HEK293T (cell line): ENCODE results near the gene KCNIP1.
A peak's percentile ranks its signal among the peaks of the same experiment; 100 is the strongest.

Source experiments
- CTCF ChIA-PET: fragments of 350-600 bp; formaldehyde crosslinking; extraction: SDS; loops from one replicate; lab custom pipeline; 2021; ENCODE audit warnings: antibody characterized with exemption, inconsistent platforms; lab: Yijun Ruan, JAX
- POLR2A ChIA-PET: fragments of 350-600 bp; formaldehyde crosslinking; extraction: SDS; loops from one replicate; lab custom pipeline; 2020; ENCODE audit warnings: antibody characterized with exemption, inconsistent platforms; lab: Yijun Ruan, JAX
- DNase-seq: peaks from one replicate; pipeline ENCODE4 v3.0.0; 2012; ENCODE audit warnings: mixed read lengths; ENCODE audit errors: extremely low spot score
- ARNT ChIP-seq: fragments of 450-650 bp; IDR thresholded peaks from 2 replicates; pipeline ENCODE4 v1.6.1; 2017; ENCODE audit warnings: mild to moderate bottlenecking
- BHLHE40 ChIP-seq: fragments of 450-650 bp; IDR thresholded peaks from 2 replicates; pipeline ENCODE4 v1.6.1; 2016; ENCODE audit warnings: mild to moderate bottlenecking, moderate library complexity, borderline replicate concordance
- CTBP1 ChIP-seq: fragments of 450-650 bp; IDR thresholded peaks from 2 replicates; pipeline ENCODE4 v1.6.1; 2016; ENCODE audit warnings: borderline replicate concordance
- ELF4 ChIP-seq: fragments of 450-650 bp; IDR thresholded peaks from 2 replicates; pipeline ENCODE4 v1.6.1; 2017; ENCODE audit warnings: antibody characterized with exemption
- FOXA1 ChIP-seq: fragments of 450-650 bp; IDR thresholded peaks from 2 replicates; pipeline ENCODE4 v1.6.1; 2016; ENCODE audit warnings: mild to moderate bottlenecking
- FOXK2 ChIP-seq: fragments of 450-650 bp; IDR thresholded peaks from 2 replicates; pipeline ENCODE4 v1.6.1; 2016; ENCODE audit warnings: mild to moderate bottlenecking
- FOXM1 ChIP-seq: fragments of 450-650 bp; IDR thresholded peaks from 2 replicates; pipeline ENCODE4 v1.6.1; 2017; ENCODE audit warnings: mild to moderate bottlenecking, borderline replicate concordance
- HDGF ChIP-seq: fragments of 450-650 bp; IDR thresholded peaks from 2 replicates; pipeline ENCODE4 v1.6.1; 2017; ENCODE audit warnings: antibody characterized with exemption, borderline replicate concordance
- L3MBTL2 ChIP-seq: fragments of 450-650 bp; conservative IDR thresholded peaks from 2 replicates; pipeline ENCODE4 v1.6.1; 2016; ENCODE audit warnings: mild to moderate bottlenecking
- LEF1 ChIP-seq: fragments of 450-650 bp; IDR thresholded peaks from 2 replicates; pipeline ENCODE4 v1.6.1; 2017; ENCODE audit warnings: mild to moderate bottlenecking, borderline replicate concordance
- NFRKB ChIP-seq: fragments of 450-650 bp; IDR thresholded peaks from 2 replicates; pipeline ENCODE4 v1.6.1; 2016; ENCODE audit warnings: mild to moderate bottlenecking, moderate library complexity
- PKNOX1 ChIP-seq: fragments of 450-650 bp; IDR thresholded peaks from 2 replicates; pipeline ENCODE4 v1.6.1; 2016
- SP1 ChIP-seq: fragments of 450-650 bp; IDR thresholded peaks from 2 replicates; pipeline ENCODE4 v1.6.1; 2017
- SUZ12 ChIP-seq: fragments of 450-650 bp; IDR thresholded peaks from 2 replicates; pipeline ENCODE4 v1.6.1; 2016; ENCODE audit warnings: mild to moderate bottlenecking
- TARDBP ChIP-seq: fragments of 450-650 bp; IDR thresholded peaks from 2 replicates; pipeline ENCODE4 v1.6.1; 2016
- ZNF384 ChIP-seq: fragments of 450-650 bp; IDR thresholded peaks from 2 replicates; pipeline ENCODE4 v1.6.1; 2016

KCNIP1 gene

DNA sequence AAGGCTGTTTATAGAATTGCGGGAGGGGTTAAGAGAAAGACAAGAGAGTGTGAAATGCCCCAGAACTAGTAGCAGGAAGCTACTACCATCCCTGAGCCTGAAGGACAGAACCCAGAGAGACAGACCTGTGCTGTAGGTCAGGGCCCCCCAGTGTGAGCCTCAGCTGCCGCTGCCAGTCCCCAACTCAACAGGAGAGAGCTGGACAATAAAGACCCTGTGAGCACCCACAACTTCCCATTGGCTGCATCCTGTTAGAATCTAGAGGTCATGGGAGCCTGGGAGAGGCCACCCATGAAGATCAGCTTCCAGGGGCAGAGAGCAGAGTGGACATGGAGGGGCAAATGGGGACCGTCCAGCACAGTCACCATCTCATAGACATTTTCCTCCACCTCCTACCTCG, 152.5 kb downstream of the KCNIP1 start:
- CTCF ChIA-PET, result no interaction called here
- POLR2A ChIA-PET, result no interaction called here
- no peak for DNase-seq
- TF ChIP-seq NFRKB (no peak), CTBP1 (no peak), FOXM1 (no peak), FOXA1 (no peak), HDGF (no peak), ZNF384 (no peak), ARNT (no peak), BHLHE40 (no peak), LEF1 (no peak), ELF4 (no peak), SP1 (no peak), L3MBTL2 (no peak), SUZ12 (no peak)

- ChIA-PET CTCF (no interaction called here), POLR2A (no interaction called here)
- TF ChIP-seq LEF1 (no peak), FOXA1 (no peak), HDGF (no peak), L3MBTL2 (no peak), FOXK2 (no peak), BHLHE40 (no peak), SUZ12 (no peak), ARNT (no peak), CTBP1 (no peak), TARDBP (no peak), PKNOX1 (no peak), NFRKB (no peak), SP1 (no peak), ELF4 (no peak)
- DNase-seq, result no peak
These were observed 156.7 kb downstream of the KCNIP1 start for GRCh38 chr5:170660531-170660930.

- TF ChIP-seq ELF4 (no peak), ARNT (no peak), L3MBTL2 (no peak), CTBP1 (no peak), BHLHE40 (no peak), LEF1 (no peak), NFRKB (no peak), FOXM1 (no peak), TARDBP (no peak)
- no peak for DNase-seq
- ChIA-PET CTCF (interaction anchor here (2.3 kb wide), 1 partner anchor 29 kb away, joined by 7 read pairs; no protein-coding TSS in a partner anchor), POLR2A (interaction anchor here (0.9 kb wide), 1 partner anchor 10 kb away, joined by 3 read pairs; no protein-coding TSS in a partner anchor)
These were observed 159.1 kb downstream of the KCNIP1 start for GRCh38 chr5:170662966-170663365.

DNA sequence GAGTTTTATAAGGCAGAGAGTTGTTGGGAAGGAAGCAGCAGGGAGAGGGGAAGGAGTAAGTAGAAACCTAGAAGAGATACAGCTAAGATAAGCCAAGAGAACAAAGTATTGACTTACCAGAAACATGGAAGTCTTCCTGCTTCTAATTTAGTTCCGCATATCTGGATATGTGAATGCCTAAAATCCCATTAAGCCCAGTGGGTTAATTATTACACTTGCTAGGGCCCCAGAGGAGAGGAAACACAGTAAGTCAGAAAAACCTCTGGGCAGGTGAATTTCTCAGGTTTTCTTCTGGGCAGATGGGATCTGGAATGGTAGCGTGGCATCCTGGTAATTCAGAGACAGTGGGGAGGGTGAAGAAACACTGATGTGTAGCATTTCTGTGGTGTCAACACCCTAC, 175.0 kb downstream of the KCNIP1 start:
- DNase-seq, result no peak
- POLR2A ChIA-PET, result no interaction called here
- TF ChIP-seq SUZ12, result no peak
- no peak for TF ChIP-seq LEF1
- no peak for TF ChIP-seq BHLHE40
- CTCF ChIA-PET, result interaction anchor here (0.5 kb wide), 1 partner anchor 40 kb away, joined by 3 read pairs; no protein-coding TSS in a partner anchor

GRCh38 chr5:170681013-170681433, 177.2 kb downstream of the KCNIP1 start:
- CTCF ChIA-PET, result interaction anchor here (1.4 kb wide), 1 partner anchor 25 kb away, joined by 5 read pairs; no protein-coding TSS in a partner anchor
- POLR2A ChIA-PET, result no interaction called here
- TF ChIP-seq TARDBP, result no peak
- DNase-seq, result peak; percentile 78

DNA sequence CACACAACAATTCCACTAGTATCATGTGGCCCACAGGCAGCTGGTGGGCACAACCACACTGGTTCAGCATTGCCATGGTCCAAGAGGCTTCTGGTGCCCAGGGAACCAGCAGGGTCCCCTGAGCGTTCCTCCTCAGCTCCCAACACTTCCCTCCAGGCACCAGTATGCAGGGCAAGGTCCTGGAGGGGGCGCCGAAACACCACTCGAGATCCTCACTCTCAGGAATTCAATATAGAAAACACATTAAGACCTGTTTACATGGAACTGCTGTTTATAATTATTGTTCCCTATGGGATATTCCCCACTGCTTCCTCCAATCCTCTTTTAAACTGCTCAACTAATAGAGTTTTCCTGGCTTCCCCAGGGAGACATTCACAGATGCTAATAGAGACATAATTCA, 187.8 kb downstream of the KCNIP1 start:
- TF ChIP-seq ELF4, result no peak
- no peak for TF ChIP-seq FOXA1
- no peak for TF ChIP-seq LEF1
- no peak for TF ChIP-seq FOXM1
- TF ChIP-seq SUZ12, result no peak
- TF ChIP-seq CTBP1, result no peak
- TF ChIP-seq SP1, result no peak
- no peak for TF ChIP-seq ZNF384
- TF ChIP-seq ARNT, result no peak
- no peak for TF ChIP-seq BHLHE40
- POLR2A ChIA-PET, result no interaction called here
- CTCF ChIA-PET, result interaction anchor here (1.0 to 2.3 kb wide), 2 partner anchors 31 to 100 kb away, joined by 3 to 11 read pairs; no protein-coding TSS in a partner anchor
- DNase-seq, result peak; percentile 41

GRCh38 chr5:170693701-170694100, 189.9 kb downstream of the KCNIP1 start:
- no peak for TF ChIP-seq PKNOX1
- TF ChIP-seq SP1, result no peak
- TF ChIP-seq CTBP1, result no peak
- no peak for TF ChIP-seq NFRKB
- no peak for TF ChIP-seq SUZ12
- TF ChIP-seq ZNF384, result no peak
- no peak for TF ChIP-seq LEF1
- no peak for TF ChIP-seq BHLHE40
- TF ChIP-seq HDGF, result no peak
- no peak for TF ChIP-seq FOXM1
- TF ChIP-seq ELF4, result no peak
- no peak for TF ChIP-seq FOXK2
- no peak for TF ChIP-seq ARNT
- ChIA-PET CTCF (no interaction called here), POLR2A (no interaction called here)
- DNase-seq, result no peak
